HepG2 (cell line): ENCODE results near the gene DPYD. TPM values are rescaled to one million over a fixed set of nuclear protein-coding genes. Genes with fewer than 3 reads are reported as not detected.

Source experiments
- ATAC-seq: fragments of 200-7000 bp; cut with Tn5 transposase; 3 replicates; pipeline ENCODE4 v1.9.1; 2020; ENCODE audit warnings: mild to moderate bottlenecking, moderate library complexity
- BruUV-seq: library from RNA; stranded (reverse); fragments of 400-500 nt; replicated peaks from 2 replicates; lab custom pipeline; 2021; lab: Mats Ljungman, UMichigan
- CTCF ChIA-PET: fragments of 300-600 bp; formaldehyde crosslinking; extraction: SDS; loops from one replicate; lab custom pipeline; 2021; ENCODE audit warnings: low total read pairs, inconsistent platforms, low intra/inter-chr PET ratio; lab: Yijun Ruan, JAX
- POLR2A ChIA-PET: fragments of 350-600 bp; sonication (Branson Sonifier 250); formaldehyde crosslinking; loops from one replicate; lab custom pipeline; 2020; ENCODE audit warnings: antibody characterized with exemption, inconsistent platforms; lab: Yijun Ruan, JAX
- DNase-seq: peaks from one replicate; pipeline ENCODE4 v3.0.0-alpha.2; 2015; ENCODE audit warnings: low spot score
- FAIRE-seq: peaks from 3 replicates; lab custom pipeline; 2011; peaks lifted over from hg19 to GRCh38; lab: Jason Lieb, UNC
- H2AFZ ChIP-seq: one replicate; pipeline ENCODE4 v1.6.1; 2011; ENCODE audit warnings: low read length, inconsistent platforms
- H3K27ac ChIP-seq: fragments of 300-600 bp; 3 replicates; pipeline ENCODE4 v1.8.0; 2011; ENCODE audit warnings: mixed run types, mild to moderate bottlenecking, mixed read lengths, low read length, inconsistent platforms; ENCODE audit not compliant: insufficient read depth; ENCODE audit errors: extremely low read length
- H3K27me3 ChIP-seq, 2 experiments: fragments of 200-600 bp in 1 of 2; 2 replicates in 1 of 2; 3 replicates in 1 of 2; pipeline versions ENCODE4 v1.6.0 to v1.8.0; 2011; ENCODE audit warnings: low read length in 2 of 2, mild to moderate bottlenecking in 2 of 2, moderate library complexity in 2 of 2, inconsistent platforms in 1 of 2; ENCODE audit not compliant: insufficient read depth in 2 of 2, control insufficient read depth in 1 of 2
- H3K36me3 ChIP-seq, 2 experiments: fragments of 200-600 bp in 1 of 2; replicated peaks in 1 of 2; 2 replicates in 1 of 2; 3 replicates in 1 of 2; pipeline versions ENCODE4 v1.5.1 to v1.8.0; 2011; ENCODE audit warnings: low read length in 2 of 2, inconsistent platforms in 1 of 2; ENCODE audit not compliant: insufficient read depth in 2 of 2, control insufficient read depth in 1 of 2
- H3K4me1 ChIP-seq: 2 replicates; pipeline ENCODE4 v1.5.1; 2012; ENCODE audit warnings: low read length, inconsistent platforms; ENCODE audit not compliant: insufficient read depth
- H3K4me2 ChIP-seq: 2 replicates; pipeline ENCODE4 v1.6.0; 2011; ENCODE audit warnings: low read depth, low read length, inconsistent platforms
- H3K4me3 ChIP-seq, 3 experiments: fragments of 200-600 bp in 1 of 3; sonication (generic), shearing (Covaris generic) in 1 of 3; replicated peaks in 1 of 3; 2 replicates each; pipeline ENCODE4 v1.5.1; 2011 to 2016; ENCODE audit warnings: low read length in 3 of 3, inconsistent platforms in 2 of 3, low read depth in 2 of 3, mild to moderate bottlenecking in 2 of 3, control low read depth in 1 of 3, mixed read lengths in 1 of 3; ENCODE audit not compliant: insufficient read depth in 1 of 3
- H3K79me2 ChIP-seq: one replicate; pipeline ENCODE4 v1.6.1; 2011; ENCODE audit warnings: low read length, inconsistent platforms; ENCODE audit not compliant: insufficient read depth
- H3K9ac ChIP-seq: 2 replicates; pipeline ENCODE4 v1.6.0; 2011; ENCODE audit warnings: mild to moderate bottlenecking, low read depth, low read length, inconsistent platforms; ENCODE audit not compliant: insufficient read depth
- H3K9me3 ChIP-seq: 2 replicates; pipeline ENCODE4 v1.5.1; 2012; ENCODE audit warnings: mild to moderate bottlenecking, low read length
- H4K20me1 ChIP-seq: 2 replicates; pipeline ENCODE4 v1.6.0; 2011; ENCODE audit warnings: inconsistent platforms, mild to moderate bottlenecking, low read length, moderate library complexity; ENCODE audit not compliant: insufficient read depth
- ARID5B ChIP-seq: IDR thresholded peaks from 2 replicates; pipeline ENCODE4 v1.4.0; 2020; ENCODE audit warnings: mild to moderate bottlenecking, missing genetic modification reagents
- FOXK2 ChIP-seq: fragments of 450-650 bp; IDR thresholded peaks from 2 replicates; pipeline ENCODE4 v1.6.1; 2016
- FOXO4 ChIP-seq: sonication (generic); formaldehyde crosslinking; conservative IDR thresholded peaks from 2 replicates; pipeline ENCODE4 v1.8.1; 2023; ENCODE audit warnings: missing genetic modification reagents
- MXI1 ChIP-seq: IDR thresholded peaks from 3 replicates; pipeline ENCODE4 v1.6.1; 2012; ENCODE audit warnings: low read depth, low read length, inconsistent platforms, borderline replicate concordance
- NBN ChIP-seq: fragments of 450-650 bp; conservative IDR thresholded peaks from 2 replicates; pipeline ENCODE4 v1.6.1; 2017
- TEAD2 ChIP-seq: sonication (generic); formaldehyde crosslinking; IDR thresholded peaks from 2 replicates; pipeline ENCODE4 v1.9.0; 2021; ENCODE audit warnings: missing genetic modification reagents
- ZNF510 ChIP-seq: sonication (generic); formaldehyde crosslinking; IDR thresholded peaks from 2 replicates; pipeline ENCODE4 v1.4.0; 2020; ENCODE audit warnings: low read depth, mild to moderate bottlenecking, missing genetic modification reagents
- ZNF569 ChIP-seq: sonication (generic); formaldehyde crosslinking; IDR thresholded peaks from 2 replicates; pipeline ENCODE4 v1.5.0; 2020; ENCODE audit warnings: mild to moderate bottlenecking, missing genetic modification reagents, moderate library complexity, borderline replicate concordance
- ZNF598 ChIP-seq: sonication (generic); formaldehyde crosslinking; IDR thresholded peaks from 2 replicates; pipeline ENCODE4 v1.5.1; 2020; ENCODE audit warnings: mild to moderate bottlenecking, missing genetic modification reagents, borderline replicate concordance
- WGBS: methylation state at CpG from one replicate; pipeline ENCODE4 v1.1.6; 2017; ENCODE audit warnings: low lambda C conversion rate; 5-methylcytosine and 5-hydroxymethylcytosine counted together
- in situ Hi-C: cut with HindIII; loops from 2 replicates; pipeline ENCODE4 v1.10.0; 2017; ENCODE audit warnings: low pct_unique_long_range_greater_than_20kb; ENCODE audit not compliant: extremely low pct_ligation_motif_present
- intact Hi-C: fragments of 100-400 bp; cut with micrococcal nuclease; formaldehyde crosslinking; loops from one replicate; pipeline ENCODE4 v1.10.0; 2022; ENCODE audit not compliant: unreplicated experiment
- polyA plus RNA-seq, 8 experiments: library from polyadenylated mRNA; depleted of rRNA in 3 of 8; stranded (reverse) in 7 of 8; unstranded in 1 of 8; fragments of >200 nt; fragmentation: Illumina TruSeq in 4 of 8; extraction: Trizol in 4 of 8; gene quantifications; 2 replicates each; pipeline versions ENCODE4 v1.2.1 to v1.2.3, GENCODE V29; 2011 to 2016; ENCODE audit warnings: low read depth in 4 of 8, missing spikeins in 1 of 8, mixed read lengths in 1 of 8; ENCODE audit not compliant: insufficient read depth in 1 of 8
- total RNA-seq, 5 experiments: library from RNA; depleted of rRNA; stranded (reverse); fragments of >200 nt; fragmentation: Illumina TruSeq; extraction: Trizol; gene quantifications; 2 replicates each; pipeline ENCODE4 v1.2.3, GENCODE V29; 2016; ENCODE audit warnings: low read depth in 1 of 5

DPYD gene
- total and polyA plus RNA-seq, 2 of the 13 experiments (the other 11 are each of a cell fraction or from before 2014, with no cell fraction given) = 1.3 to 3.4 TPM

- DNase-seq = no peak
- no peak for ATAC-seq
- in situ Hi-C loops (no loop called here), intact Hi-C loops (no loop called here)
- Histone ChIP-seq H3K4me2 (no peak overlapping the region), H3K9ac (no peak overlapping the region), H3K9me3 (no peaks in the 10 kb centered on the region), H3K27me3 (no peaks in the 10 kb centered on the region; a peak in 1 of 5 replicates), H3K79me2 (no peaks in the 10 kb centered on the region), H3K4me1 (no peaks in the 10 kb centered on the region), H3K36me3 (no peaks in the 10 kb centered on the region), H3K4me3 (no peak overlapping the region), H3K27ac (no peak overlapping the region), H2AFZ (no peak overlapping the region), H4K20me1 (no peaks in the 10 kb centered on the region)
- TF ChIP-seq ZNF569 (CRISPR knock-in tag) = no peak
- 80% methylated on average over 3 of the region's 3 CpGs for WGBS
- ChIA-PET POLR2A (no interaction called here), CTCF (no interaction called here)
- BruUV-seq = no TSS peak
- FAIRE-seq = no peak
Observed at GRCh38 chr1:97738270-97738669, 182.6 kb downstream of the DPYD start.

- CTCF ChIA-PET = no interaction called here
Observed at GRCh38 chr1:97730271-97730670, 190.6 kb downstream of the DPYD start.

More at GRCh38 chr1:97730271-97730670, 190.6 kb downstream of the DPYD start:
- Histone ChIP-seq H3K27me3 (no peaks in the 10 kb centered on the region), H3K9me3 (no peaks in the 10 kb centered on the region), H3K79me2 (no peaks in the 10 kb centered on the region), H3K4me3 (no peak overlapping the region), H4K20me1 (no peaks in the 10 kb centered on the region), H3K4me2 (no peak overlapping the region), H3K4me1 (no peaks in the 10 kb centered on the region), H3K36me3 (no peaks in the 10 kb centered on the region), H2AFZ (no peak overlapping the region), H3K9ac (no peak overlapping the region), H3K27ac (no peak overlapping the region)
- 85% methylated on average over 6 of the region's 6 CpGs for WGBS
- no peak for DNase-seq
- in situ Hi-C loops = no loop called here
- POLR2A ChIA-PET = no interaction called here
- no peak for FAIRE-seq
- intact Hi-C loops = no loop called here
- no peak for ATAC-seq
- TF ChIP-seq TEAD2 (no peak), ZNF598 (CRISPR knock-in tag) (no peak), FOXK2 (no peak), NBN (no peak), FOXO4 (CRISPR knock-in tag) (no peak), MXI1 (no peak), ARID5B (CRISPR knock-in tag) (no peak), ZNF510 (no peak)
- BruUV-seq = no TSS peak
